Cardiac fibroblast (primary cell): ENCODE measurements around the gene ZBTB21.

Experiments
- DNase-seq, 2 donors: peaks; one replicate each; pipeline versions ENCODE4 v3.0.0 to v3.0.0-alpha.2; 2010; ENCODE audit warnings: low read depth in 2 of 2
- H3K4me3 ChIP-seq, 2 donors: replicated peaks in 1 of 2; 1 replicate in 1 of 2; 2 replicates in 1 of 2; pipeline ENCODE4 v1.5.1; 2011; ENCODE audit warnings: low read depth in 2 of 2, low read length in 2 of 2, mild to moderate bottlenecking in 2 of 2, moderate library complexity in 1 of 2
- CTCF ChIP-seq: IDR thresholded peaks from one replicate; pipeline ENCODE4 v1.5.1; 2011; ENCODE audit warnings: low read depth, mild to moderate bottlenecking, low read length, inconsistent platforms

Gene ZBTB21

DNA sequence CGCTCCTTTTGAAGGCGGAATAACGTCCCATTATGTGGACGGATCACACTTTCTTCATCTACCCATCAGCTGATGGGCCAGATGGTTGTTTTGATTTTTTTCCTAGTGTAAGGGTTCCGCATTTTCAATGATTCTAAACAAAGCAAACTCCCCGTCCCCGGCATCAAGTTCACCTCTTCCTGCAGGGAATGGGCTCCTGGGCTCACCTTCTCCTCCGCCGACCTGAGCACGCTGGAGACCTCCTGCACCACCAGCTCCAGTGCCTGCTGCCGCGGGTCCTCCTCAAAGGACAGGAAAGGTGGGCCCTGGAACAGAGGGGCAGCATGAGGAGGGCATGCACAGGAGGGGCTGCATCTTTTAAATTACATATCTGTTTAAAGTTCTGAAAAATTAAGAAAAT, 68.2 kb downstream of the ZBTB21 start:
- no peak overlapping the region for H3K4me3 ChIP-seq
- TF ChIP-seq CTCF, result no peak
- DNase-seq, result no peak

DNA sequence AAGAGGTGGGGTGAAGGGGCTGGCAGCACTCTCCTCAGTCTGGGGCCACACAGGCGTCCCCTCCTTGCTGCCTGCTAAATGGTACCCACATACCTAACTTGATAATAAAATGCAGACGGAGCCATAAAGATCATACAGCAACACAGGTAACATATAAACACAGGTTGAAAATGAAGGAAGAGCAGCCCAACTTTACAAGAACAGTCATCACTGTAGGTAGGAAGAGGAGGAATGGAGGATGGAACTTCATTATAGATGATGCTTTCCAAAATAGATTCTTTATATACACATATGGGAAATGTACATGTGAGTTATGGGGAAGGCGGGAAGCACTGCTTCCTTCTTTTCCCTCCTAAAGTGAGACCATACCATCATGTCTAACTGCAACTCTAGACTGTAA, 69.7 kb downstream of the ZBTB21 start:
- no peak overlapping the region for H3K4me3 ChIP-seq
- no peak for TF ChIP-seq CTCF
- no peak for DNase-seq

DNA sequence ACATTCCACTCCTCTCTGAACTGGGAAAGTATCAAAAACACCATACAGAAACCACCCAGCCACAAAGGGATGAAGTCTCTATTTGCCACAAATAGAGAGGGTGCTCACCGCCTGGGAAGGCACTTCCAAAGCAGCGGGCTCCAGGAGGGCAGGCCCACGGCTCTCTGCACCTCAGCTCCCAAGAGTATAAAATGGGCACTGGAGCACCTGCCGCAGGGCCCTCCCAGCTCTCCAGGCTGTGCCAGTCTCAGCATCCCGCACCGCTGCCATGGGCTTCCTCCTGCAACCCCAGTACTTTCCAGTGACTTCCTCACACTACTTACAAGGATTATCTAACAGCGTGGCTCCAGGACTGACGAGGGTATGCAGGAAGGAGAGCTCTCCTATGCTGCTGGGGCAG, 70.8 kb downstream of the ZBTB21 start:
- H3K4me3 ChIP-seq, result no peak overlapping the region
- no peak for DNase-seq
- TF ChIP-seq CTCF, result no peak
